ENCODE data around the gene ZNF765. TPM values are rescaled to one million over a fixed set of nuclear protein-coding genes. Genes with fewer than 3 reads are reported as not detected.
"Not testable (repeated sequence)": the region's sequence is repeated elsewhere in the genome, so short reads cannot be mapped to it uniquely, and the experiment has no call there.

ZNF765 gene
- total and polyA plus RNA-seq, 2 donors (not counting 1 experiment from before 2014, with no cell fraction given): 5.3 to 24.0 TPM

- H2AFZ ChIP-seq (ENCODE audit: insufficient read depth, low read depth, low read length, poor library complexity, severe bottlenecking): no peak overlapping the region
- WGBS (ENCODE audit: insufficient coverage): no CpG with 5 or more reads among the region's 7 CpGs
- TF ChIP-seq CTCF (IDR thresholded peaks at IDR 0.05) (no peak), EZH2 (IDR thresholded peaks at IDR 0.05; ENCODE audit: borderline replicate concordance, insufficient read depth, low read depth, low read length, poor library complexity, severe bottlenecking) (no peak)
- H3K4me2 ChIP-seq (replicated peaks; ENCODE audit: low read depth, low read length, poor library complexity, severe bottlenecking): no peak overlapping the region
- H3K9ac ChIP-seq (ENCODE audit: low read length): no peak overlapping the region
- H4K20me1 ChIP-seq (ENCODE audit: control insufficient read depth, insufficient read depth, low read length, poor library complexity, severe bottlenecking): no peaks in the 10 kb centered on the region
- Mint-ChIP-seq H3K27me3 (no peaks in the 10 kb centered on the region), H3K4me1 (no peaks in the 10 kb centered on the region), H3K27ac (no peak overlapping the region), H3K9me3 (ENCODE audit: insufficient read depth) (peaks cover 37% of the 10 kb centered on the region), H3K4me3 (no peak overlapping the region)
- no peak overlapping the region for H3K4me3 ChIP-seq (ENCODE audit: control extremely low read depth in 1 of 5, extremely low read depth in 1 of 5, insufficient read depth in 1 of 5, low read depth in 2 of 5, low read length in 4 of 5)
- peaks cover 7 to 76% (median 47%) of the 10 kb centered on the region in 3 donors for H3K9me3 ChIP-seq (ENCODE audit: control extremely low read depth in 1 of 3, control insufficient read depth in 2 of 3, insufficient read depth in 1 of 3, low read length in 2 of 3)
- intact Hi-C loops (cut with micrococcal nuclease): no loop called here
- H3K27ac ChIP-seq (ENCODE audit: low read length in 2 of 2): no peak overlapping the region
- H3K36me3 ChIP-seq (replicated peaks in 1 of 2; ENCODE audit: control extremely low read depth in 1 of 2, control insufficient read depth in 1 of 2, extremely low read depth in 1 of 2, insufficient read depth in 2 of 2, low read length in 1 of 2): peaks cover 3 to 34% of the 10 kb centered on the region in 2 experiments
- DNase-seq (no peak), ATAC-seq (ENCODE audit: low read depth) (no peak)
- H3K4me1 ChIP-seq (ENCODE audit: control insufficient read depth in 2 of 2, insufficient read depth in 2 of 2, low read length in 2 of 2): no peaks in the 10 kb centered on the region
- peaks cover under 1% of the 10 kb centered on the region for H3K79me2 ChIP-seq (ENCODE audit: control insufficient read depth, insufficient read depth, low read length)
- ChIA-PET POLR2A (no interaction called here), CTCF (interaction anchor here (1.9 kb wide), 1 partner anchor 16 kb away, joined by 9 read pairs; no protein-coding TSS in a partner anchor)
- H3K27me3 ChIP-seq (replicated peaks in 1 of 4; ENCODE audit: control extremely low read depth in 1 of 4, control insufficient read depth in 3 of 4, insufficient read depth in 4 of 4, low read length in 3 of 4): no peaks in the 10 kb centered on the region
Observed at GRCh38 chr19:53409505-53410204, 14.7 kb downstream of the ZNF765 start.

- H3K27ac ChIP-seq (ENCODE audit: low read length in 2 of 2); H3K9ac ChIP-seq (ENCODE audit: low read length); H3K9me3 Mint-ChIP-seq (ENCODE audit: insufficient read depth); H3K79me2 ChIP-seq (ENCODE audit: control insufficient read depth, insufficient read depth, low read length); H3K4me3 Mint-ChIP-seq; H3K4me3 ChIP-seq (ENCODE audit: control extremely low read depth in 1 of 5, extremely low read depth in 1 of 5, insufficient read depth in 1 of 5, low read depth in 2 of 5, low read length in 4 of 5); H2AFZ ChIP-seq (ENCODE audit: insufficient read depth, low read depth, low read length, poor library complexity, severe bottlenecking); POLR2A ChIA-PET; CTCF ChIA-PET; H3K36me3 ChIP-seq (replicated peaks in 1 of 2; ENCODE audit: control extremely low read depth in 1 of 2, control insufficient read depth in 1 of 2, extremely low read depth in 1 of 2, insufficient read depth in 2 of 2, low read length in 1 of 2); DNase-seq; H4K20me1 ChIP-seq (ENCODE audit: control insufficient read depth, insufficient read depth, low read length, poor library complexity, severe bottlenecking); ATAC-seq (ENCODE audit: low read depth); H3K27me3 ChIP-seq (replicated peaks in 1 of 4; ENCODE audit: control extremely low read depth in 1 of 4, control insufficient read depth in 3 of 4, insufficient read depth in 4 of 4, low read length in 3 of 4); H3K27ac Mint-ChIP-seq; H3K4me1 ChIP-seq (ENCODE audit: control insufficient read depth in 2 of 2, insufficient read depth in 2 of 2, low read length in 2 of 2); H3K27me3 Mint-ChIP-seq; intact Hi-C loops (cut with micrococcal nuclease); H3K4me2 ChIP-seq (replicated peaks; ENCODE audit: low read depth, low read length, poor library complexity, severe bottlenecking); H3K4me1 Mint-ChIP-seq: not testable (repeated sequence)
- 80% methylated on average over 6 of the region's 11 CpGs for WGBS (ENCODE audit: insufficient coverage)
- peaks cover 3 to 30% (median 3%) of the 10 kb centered on the region in 3 donors for H3K9me3 ChIP-seq (ENCODE audit: control extremely low read depth in 1 of 3, control insufficient read depth in 2 of 3, insufficient read depth in 1 of 3, low read length in 2 of 3)
Observed at GRCh38 chr19:53420520-53421315, 25.8 kb downstream of the ZNF765 start.

All from B cell (primary cell).